IPS-NIHi7 (cell line): ENCODE results near the gene PTPRR.
A peak's percentile ranks its signal among the peaks of the same experiment; 100 is the strongest.

Experiments
- DNase-seq: peaks from one replicate; pipeline ENCODE4 v3.0.0; 2012; ENCODE audit warnings: mixed read lengths; ENCODE audit errors: extremely low spot score

Gene PTPRR

DNA sequence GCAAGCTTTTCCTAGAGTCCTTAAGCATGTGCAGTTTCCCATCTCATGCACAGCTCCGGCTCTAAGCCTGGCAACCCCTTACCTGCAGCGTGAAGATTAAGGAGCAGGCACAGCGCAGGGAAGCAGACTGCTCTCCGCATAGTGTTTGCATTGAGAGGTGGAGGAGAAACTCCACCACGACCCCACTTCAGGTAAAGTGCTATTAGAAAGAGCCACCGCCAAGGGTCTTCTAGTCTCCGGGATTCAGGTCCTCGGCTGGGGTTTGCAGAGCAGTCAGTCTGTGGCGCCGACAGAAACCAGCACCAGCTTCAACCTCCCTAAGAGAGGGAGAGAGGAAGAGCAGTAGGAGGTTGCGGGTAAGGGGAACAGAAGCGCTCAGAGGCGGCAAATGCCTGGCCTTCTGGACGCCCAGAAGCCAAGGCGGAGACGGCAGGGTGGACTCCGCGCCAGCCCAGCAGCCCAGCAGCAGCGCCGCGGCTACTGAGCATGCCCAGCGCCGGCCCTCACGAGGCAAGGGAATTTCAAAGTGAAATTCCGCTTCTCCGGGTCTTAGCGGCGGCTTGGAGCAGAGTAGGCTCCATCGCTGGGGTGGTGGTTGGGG lies at the start of gene PTPRR:
TSS of gene PTPRR (minus strand) at position 488 of the 601 bp plus-strand sequence. CDS start at position 140, 348 bp downstream.
- DNase-seq, result peak; percentile 76

DNA sequence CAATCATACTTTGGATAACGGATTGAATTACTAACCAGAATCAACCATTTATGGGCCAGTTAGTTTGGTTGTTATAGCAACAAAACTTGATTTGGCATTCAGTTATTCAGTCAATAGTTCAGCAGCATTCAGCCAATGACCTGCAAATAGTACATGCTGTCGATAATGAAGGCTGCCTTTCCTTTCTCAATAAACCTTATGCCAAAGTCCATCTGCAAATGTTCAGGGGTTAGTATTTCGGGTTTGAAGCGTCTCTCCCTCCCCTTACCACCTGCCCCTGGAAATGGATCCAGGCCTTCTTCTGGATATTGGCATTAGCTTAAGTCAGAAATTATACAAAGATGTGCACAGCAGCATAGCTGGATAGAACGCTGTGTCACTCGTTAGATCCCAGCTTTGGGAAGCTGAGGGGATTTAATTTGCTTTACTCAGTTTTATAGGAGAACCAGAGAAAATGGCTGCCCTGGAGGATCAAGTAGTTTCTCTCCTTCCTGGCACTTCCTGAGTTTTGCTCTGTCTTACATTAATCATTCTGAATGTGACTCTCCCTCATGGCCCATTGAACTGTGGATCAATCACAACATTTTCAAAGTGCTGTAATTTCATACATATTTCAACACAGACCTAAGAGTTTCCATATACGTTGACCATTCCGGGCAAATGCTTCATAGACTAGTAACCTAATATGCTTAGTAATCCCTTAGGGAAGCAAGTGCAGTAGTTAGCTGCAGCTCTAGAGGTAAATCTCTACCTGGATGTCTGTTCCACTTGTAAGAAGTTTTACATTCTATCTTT lies 46.7 kb upstream of the PTPRR start:
- DNase-seq, result no peak

DNA sequence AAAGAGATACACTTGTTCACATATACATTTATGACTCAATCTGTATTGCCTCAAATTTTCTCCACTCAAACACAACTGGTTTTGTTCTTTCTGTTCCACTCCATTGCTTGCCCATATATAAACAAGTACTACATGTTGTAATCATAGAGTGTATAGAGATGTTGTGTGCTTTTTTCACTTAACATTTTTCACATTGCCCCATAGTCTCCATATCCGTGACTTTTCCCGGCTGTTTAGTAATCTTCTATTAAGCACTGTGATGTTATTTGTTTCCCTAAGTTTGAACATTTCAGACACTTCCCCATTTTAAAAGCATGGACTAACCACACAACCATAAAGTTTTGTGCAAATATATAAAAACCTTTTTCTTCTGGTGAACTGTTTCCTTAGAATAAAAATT lies 45.5 kb upstream of the PTPRR start:
- no peak for DNase-seq

GRCh38 chr12:70964867-70965510 lies 44.5 kb upstream of the PTPRR start:
- DNase-seq, result peak; percentile 14

DNA sequence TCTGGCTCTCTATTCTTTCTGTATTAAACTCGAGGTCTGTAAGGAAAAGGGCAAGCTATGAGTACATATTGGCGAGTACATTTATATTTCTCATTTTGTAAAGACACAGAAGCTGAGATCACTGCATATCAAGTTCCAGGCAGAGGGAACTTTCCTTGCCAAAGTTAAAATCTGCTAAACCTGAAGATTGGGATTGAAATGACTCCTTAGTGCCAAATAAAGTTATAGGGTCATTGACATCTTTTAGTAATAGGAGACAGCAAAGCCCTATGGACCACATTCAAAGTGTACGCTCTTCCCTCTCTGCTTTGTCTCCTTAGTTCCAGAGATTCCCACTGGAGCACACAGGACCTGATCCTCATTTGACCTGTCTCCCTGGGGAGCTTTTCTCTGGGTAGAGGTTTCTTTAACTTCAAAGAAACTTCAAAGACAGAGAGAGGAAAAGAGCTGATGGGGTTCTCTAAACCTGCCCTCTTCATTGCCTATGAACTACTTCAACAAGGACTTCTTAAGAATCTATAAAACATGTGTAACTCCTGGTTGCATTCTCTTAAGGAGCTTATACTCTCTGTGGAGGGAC lies 42.6 kb upstream of the PTPRR start:
- DNase-seq, result no peak

- no peak for DNase-seq
Measured at GRCh38 chr12:70962226-70962794, 41.8 kb upstream of the PTPRR start.

DNA sequence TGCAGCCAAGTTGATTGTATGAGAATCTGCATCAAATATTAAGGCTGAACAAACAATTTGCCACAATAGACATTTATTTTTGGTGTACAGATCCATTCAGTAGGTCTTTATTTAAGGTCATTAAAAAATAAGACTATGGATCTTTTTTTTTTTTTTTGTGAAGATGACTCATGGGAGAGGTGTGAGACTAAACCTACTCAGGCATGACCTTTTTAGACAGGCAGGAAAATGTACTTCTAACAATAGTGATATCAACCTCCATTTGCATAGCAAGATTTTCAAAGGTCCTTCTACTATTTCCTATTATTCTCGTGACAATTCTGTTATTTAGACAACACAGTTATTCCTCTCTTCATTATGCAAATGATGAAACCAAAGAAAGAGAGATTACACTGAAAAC lies 39.9 kb upstream of the PTPRR start:
- no peak for DNase-seq

DNA sequence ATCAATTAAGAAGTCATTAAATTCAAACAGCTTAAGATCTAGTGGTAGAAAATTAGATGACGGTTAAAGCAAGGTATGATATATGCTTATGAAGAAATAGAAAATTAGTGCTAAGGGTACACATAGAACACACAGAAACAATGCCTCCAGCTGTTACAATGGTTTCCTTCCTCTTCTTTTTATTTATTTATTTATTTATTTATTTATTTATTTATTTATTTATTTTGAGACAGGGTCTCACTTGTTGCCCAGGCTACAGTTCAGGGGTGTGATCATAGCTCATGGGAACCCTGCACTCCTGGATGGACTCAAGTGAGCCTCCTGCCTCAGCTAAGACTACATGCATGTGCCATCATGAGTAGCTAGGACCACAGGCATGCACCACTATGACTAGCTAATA lies 34.9 kb upstream of the PTPRR start:
- DNase-seq, result no peak

GRCh38 chr12:70950451-70950850 lies 29.9 kb upstream of the PTPRR start:
- DNase-seq, result no peak

GRCh38 chr12:70948976-70949336 lies 28.4 kb upstream of the PTPRR start:
- DNase-seq, result no peak

- no peak for DNase-seq
Measured at GRCh38 chr12:70948236-70948975, 27.9 kb upstream of the PTPRR start.

- no peak for DNase-seq
Measured at GRCh38 chr12:70936203-70936813, 15.8 kb upstream of the PTPRR start.

DNA sequence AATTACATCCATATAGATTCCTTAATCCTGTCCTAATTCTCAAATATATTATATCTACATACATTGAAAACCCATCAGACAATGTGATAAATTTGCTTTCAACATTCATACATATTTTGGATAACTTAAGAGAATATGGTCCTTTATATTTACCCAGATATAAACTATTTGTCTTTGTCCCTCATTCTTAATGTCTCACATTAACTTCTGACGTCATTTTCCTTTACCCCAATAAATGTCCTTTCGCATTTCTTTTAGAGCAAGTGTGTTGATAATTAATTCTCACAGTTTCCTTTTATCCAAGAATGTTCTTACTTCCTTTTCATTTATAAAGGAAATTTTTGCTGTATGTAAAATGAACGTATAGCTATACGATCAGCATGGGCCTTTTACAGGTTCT lies 12.6 kb upstream of the PTPRR start:
- DNase-seq, result no peak

- DNase-seq, result no peak
Measured at GRCh38 chr12:70929029-70929428, 8.5 kb upstream of the PTPRR start.

DNA sequence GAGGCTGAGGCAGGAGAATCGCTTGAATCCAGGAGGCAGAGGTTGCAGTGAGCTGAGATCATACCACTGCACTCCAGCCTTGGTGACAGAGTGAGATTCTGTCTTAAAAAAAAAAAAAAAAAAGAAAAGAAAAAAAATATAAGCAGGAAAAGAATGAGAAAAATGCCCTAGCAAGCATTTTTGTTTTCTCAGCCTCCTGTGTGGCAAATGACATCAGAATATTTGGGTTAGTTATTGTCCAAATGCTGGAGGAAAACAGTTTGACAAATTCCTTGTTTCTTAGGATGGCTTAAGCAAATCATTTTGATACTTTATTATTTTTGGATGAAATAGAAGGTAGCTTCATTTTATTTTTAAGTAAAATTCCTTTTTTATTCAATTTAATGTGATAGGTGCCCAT lies 7.5 kb upstream of the PTPRR start:
- DNase-seq, result no peak

GRCh38 chr12:70927356-70927755 lies 6.8 kb upstream of the PTPRR start:
- no peak for DNase-seq

DNA sequence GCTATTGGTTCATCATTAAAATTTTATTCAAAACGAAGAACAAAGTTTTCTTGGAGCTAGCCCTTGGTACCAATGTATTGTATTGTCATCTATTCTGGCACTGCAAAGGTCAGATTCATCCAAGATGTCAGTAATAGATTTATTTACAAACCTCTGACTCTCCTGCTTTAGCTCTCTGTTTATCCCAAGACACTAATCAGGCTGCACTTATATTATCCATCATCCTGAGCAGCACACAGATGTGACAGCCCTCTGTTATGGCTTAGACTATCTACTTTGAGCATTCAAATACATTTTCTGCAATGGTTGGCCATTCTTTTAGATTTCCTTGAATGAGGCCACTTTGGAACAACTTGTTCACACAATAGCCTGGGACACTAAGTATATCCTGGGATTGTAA lies 5.0 kb upstream of the PTPRR start:
- DNase-seq, result no peak

GRCh38 chr12:70920891-70921290 lies 353 bp upstream of the PTPRR start:
- DNase-seq, result peak; percentile 15

GRCh38 chr12:70919597-70920035 lies 922 bp downstream of the PTPRR start:
- peak; percentile 67 for DNase-seq

DNA sequence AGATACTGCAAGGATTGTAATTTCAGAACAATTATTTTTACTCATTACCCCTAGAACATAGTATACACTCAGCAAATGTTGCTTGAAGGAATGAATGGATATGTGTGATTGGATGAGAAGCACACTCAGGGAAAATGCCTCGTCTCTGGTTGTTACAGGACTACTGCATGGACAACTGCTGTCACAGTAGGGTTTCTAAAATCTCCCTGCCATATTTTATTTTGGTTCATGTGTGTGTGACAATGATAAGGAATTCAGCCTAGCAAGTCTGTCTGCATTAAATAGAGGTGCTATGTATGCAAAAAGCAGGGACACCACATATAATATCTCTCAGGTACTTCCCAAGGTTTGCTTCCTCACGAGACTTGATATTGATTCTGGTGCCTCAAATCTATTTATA lies 1.4 kb downstream of the PTPRR start:
- no peak for DNase-seq

DNA sequence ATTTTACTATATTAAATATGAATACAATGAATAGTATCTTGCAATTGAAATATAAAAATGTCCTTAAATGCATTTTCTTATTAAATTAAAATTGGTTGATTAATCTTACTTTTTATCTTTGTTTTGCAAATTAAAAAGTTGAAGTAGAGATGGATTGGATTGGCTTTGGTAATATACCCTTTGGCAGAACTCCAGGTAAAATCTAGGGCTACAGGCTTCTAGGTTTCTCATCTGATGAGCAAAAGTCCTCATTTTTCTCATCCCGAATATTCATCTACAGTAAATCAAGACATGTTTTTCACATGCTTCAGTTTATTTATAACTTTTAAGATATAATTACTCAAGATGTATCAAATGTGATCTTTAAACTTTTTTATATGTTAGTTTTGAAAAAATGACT lies 2.2 kb downstream of the PTPRR start:
- DNase-seq, result no peak
